A549 (cell line): ENCODE results near the gene UBAP1L.

Source experiments
- RNF2 ChIP-seq: fragments of 200-600 bp; sonication (generic); IDR thresholded peaks from 2 replicates; pipeline ENCODE4 v1.6.1; 2016; ENCODE audit warnings: low read depth, mild to moderate bottlenecking, antibody characterized with exemption, moderate library complexity, borderline replicate concordance
- SREBF2 ChIP-seq: fragments of 450-650 bp; IDR thresholded peaks from 2 replicates; pipeline ENCODE4 v1.6.1; 2014; ENCODE audit warnings: mild to moderate bottlenecking, moderate library complexity
- TF ChIP-seq, protein P1 (sequence below): fragments of >200 bp; sonication (Bioruptor Twin); formaldehyde crosslinking; IDR thresholded peaks from 3 replicates; pipeline ENCODE4 v1.5.1; 2016

DNA sequence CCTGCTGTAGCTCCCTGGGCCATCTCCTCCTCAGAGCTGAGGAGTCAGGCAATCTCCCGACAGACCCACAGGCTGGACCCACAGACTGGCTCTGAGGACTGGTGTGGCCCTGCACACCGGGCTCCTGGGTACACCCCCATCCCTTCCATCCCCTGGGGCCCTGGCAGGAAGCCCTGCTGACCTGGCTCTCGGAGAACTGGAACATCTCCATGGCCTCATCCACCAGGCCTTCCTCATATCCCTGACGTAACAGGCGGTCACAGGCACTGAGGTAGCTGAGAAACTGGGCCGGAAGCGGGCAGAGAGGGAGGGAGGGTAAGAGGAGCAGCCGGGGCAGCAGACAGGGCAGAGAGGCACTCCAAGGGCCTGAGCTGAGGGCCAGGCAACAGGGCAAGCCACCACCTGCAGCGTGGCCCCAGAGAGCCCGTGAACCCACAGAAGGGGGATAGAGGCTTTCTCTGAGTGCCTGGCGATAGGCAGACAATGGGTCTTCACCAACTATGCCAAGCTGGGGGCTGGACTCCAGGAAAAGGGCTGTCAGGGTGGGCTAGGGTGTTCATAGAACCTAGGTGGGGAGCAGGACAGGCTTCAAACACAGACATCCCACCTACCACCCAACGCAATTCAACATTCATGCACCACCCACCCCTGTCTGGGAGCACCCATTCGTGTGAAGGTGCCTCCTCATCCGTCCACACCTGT lies 20.6 kb downstream of the UBAP1L start:
- TF ChIP-seq, protein P1, sequence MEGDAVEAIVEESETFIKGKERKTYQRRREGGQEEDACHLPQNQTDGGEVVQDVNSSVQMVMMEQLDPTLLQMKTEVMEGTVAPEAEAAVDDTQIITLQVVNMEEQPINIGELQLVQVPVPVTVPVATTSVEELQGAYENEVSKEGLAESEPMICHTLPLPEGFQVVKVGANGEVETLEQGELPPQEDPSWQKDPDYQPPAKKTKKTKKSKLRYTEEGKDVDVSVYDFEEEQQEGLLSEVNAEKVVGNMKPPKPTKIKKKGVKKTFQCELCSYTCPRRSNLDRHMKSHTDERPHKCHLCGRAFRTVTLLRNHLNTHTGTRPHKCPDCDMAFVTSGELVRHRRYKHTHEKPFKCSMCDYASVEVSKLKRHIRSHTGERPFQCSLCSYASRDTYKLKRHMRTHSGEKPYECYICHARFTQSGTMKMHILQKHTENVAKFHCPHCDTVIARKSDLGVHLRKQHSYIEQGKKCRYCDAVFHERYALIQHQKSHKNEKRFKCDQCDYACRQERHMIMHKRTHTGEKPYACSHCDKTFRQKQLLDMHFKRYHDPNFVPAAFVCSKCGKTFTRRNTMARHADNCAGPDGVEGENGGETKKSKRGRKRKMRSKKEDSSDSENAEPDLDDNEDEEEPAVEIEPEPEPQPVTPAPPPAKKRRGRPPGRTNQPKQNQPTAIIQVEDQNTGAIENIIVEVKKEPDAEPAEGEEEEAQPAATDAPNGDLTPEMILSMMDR, result no peak
- TF ChIP-seq RNF2, result no peak
- no peak for TF ChIP-seq SREBF2
